HG02642 (cell line): ENCODE measurements around the gene DDX54.

ENCODE experiments used
- ATAC-seq: cut with Tn5 transposase; IDR thresholded peaks from one replicate; pipeline ENCODE4 v1.9.1; 2021; ENCODE audit warnings: mild to moderate bottlenecking; ENCODE audit not compliant: unreplicated experiment, poor library complexity

Gene DDX54

DNA sequence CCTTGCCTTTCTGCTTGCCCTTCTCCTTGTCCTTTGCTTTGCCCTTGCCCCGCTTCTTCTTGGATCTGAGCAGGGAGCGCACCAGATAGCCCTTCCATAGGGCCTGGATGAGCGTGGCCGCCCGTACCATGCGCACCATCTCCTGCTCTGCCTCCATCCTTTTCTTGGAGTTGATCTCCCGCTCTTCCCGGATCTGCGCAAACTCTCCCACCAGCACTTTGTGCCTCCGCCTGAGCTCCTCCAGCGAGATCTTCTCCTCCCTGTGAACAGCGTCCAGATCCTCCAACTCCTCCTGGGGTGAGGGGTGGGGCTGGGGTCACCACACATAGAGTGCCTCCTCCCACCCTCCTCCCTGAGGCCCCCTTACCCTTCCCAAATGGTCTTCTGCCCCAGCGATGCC is 10.3 kb upstream of the DDX54 start:
- no peak for ATAC-seq

DNA sequence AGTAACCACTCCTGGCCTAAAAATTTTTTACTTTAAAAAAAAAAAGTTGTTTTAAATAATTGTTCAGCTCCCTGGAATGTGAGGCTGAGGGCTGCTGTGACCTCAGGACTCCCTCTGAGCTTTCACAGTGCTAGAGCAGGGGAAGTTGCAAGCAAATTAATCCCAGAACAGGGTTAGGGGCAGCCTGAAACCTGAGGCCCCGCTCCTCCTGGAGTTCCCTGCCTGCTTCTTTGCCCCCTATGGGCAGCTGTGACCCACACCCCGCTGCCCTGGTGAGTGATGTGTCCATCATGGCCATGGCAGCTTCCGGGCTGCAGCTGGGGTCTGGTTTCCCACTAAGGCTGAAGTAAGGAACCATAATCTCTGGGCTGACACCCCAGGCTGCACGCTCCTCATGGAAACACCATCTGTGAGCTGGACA is 9.7 kb upstream of the DDX54 start:
- ATAC-seq: no peak

- no peak for ATAC-seq
These were observed 5.9 kb upstream of the DDX54 start for GRCh38 chr12:113191227-113191626.

DNA sequence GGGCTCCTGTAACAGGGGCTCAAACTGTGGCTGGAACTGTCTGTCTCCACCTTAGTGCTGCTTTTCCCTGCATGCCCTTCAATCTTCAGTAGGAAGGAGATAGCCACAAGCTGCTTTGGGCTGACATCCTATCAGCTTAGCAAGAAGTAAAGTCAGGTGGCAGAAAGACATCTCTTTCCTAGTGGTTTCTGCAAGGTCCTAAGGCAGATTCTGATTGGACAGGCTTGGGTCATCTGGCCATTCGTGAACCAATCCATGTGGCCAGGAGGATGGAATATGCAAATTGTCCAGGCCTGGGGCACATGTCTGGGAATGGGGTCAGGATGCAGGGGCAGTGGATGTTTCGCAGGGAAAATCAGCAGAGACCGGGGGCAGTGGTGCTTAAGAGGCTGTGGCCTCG is 5.5 kb upstream of the DDX54 start:
- no peak for ATAC-seq

DNA sequence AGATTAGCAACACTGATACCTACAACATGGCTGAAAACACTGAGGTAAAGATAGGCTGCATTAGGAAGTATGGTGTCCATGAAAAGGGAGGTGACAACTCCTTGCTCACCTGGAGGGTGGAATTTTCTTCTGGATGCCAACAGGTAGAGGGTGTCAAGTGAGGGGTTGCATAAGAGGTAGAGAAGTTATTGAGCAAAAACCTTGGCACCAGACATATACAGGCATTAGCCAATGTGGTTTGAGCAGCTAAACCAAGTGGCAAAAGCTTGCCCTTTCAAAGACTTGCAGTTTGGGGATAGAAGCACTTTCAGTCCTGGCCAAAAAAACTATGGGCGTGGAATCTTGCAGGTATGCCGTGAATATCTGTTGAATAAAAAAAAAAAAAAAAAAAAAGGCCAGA is 4.1 kb upstream of the DDX54 start:
- ATAC-seq: no peak

- no peak for ATAC-seq
These were observed 1.5 kb upstream of the DDX54 start for GRCh38 chr12:113186666-113187325.

DNA sequence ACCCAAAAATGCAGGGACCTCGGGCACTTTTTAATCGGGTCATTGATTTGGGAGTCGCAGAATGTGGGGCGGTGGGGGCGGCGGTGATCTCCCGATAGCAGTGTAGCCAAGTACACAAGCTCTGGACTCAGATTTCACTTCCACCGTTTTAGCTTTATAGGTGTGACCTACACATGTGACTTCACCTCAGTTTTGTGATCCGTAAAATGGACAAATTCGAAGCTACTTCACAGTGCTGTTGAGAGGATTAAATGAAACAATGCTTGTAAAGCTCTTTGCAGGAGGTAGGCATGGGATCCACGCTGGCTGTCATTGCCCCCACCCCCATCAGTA is 721 bp upstream of the DDX54 start:
- ATAC-seq: no peak

DNA sequence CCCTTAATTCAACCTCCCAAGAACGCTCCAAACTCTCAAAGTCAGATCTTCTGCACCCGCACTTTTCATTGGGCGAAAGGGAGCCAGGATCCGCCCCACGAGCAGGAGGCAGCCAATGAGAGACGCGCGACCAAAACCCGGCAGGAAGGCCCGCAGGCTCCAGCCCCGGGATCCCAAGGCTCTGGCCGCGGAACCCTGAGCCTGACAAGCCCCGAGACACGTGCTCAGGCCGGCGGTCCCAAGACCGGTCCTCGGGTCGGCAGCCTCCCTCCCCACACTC is 438 bp downstream of the DDX54 start:
- peak; percentile 87 for ATAC-seq

- ATAC-seq: peak; percentile 52
These were observed 979 bp downstream of the DDX54 start for GRCh38 chr12:113184098-113184899.

DNA sequence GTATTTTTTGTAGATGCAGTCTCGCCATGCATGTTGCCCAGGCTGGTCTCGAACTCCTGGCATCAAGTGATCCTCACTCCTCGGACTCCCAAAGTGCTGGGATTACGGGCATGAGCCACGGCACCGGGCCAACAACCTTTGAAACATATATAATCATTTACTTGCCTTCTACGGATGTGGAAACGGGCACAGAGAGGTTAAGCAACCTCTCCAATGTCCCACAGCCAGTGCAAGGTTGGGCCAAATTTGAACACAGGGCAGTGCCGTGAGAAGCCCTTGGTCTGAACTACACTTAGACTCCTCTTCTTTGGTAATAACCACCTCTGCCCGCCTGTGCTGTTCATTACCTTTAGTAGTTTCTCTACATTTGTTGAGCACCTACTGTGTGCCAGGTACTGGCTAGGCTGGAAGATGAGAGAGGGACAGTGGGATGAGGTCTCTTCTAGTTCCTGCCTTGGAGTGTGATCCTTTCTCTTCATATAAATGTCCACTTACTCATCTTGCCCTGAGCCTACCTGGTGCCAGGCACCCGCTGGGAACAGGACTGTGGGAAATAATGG is 2.2 kb downstream of the DDX54 start:
- no peak for ATAC-seq

- no peak for ATAC-seq
These were observed 3.3 kb downstream of the DDX54 start for GRCh38 chr12:113181975-113182374.

DNA sequence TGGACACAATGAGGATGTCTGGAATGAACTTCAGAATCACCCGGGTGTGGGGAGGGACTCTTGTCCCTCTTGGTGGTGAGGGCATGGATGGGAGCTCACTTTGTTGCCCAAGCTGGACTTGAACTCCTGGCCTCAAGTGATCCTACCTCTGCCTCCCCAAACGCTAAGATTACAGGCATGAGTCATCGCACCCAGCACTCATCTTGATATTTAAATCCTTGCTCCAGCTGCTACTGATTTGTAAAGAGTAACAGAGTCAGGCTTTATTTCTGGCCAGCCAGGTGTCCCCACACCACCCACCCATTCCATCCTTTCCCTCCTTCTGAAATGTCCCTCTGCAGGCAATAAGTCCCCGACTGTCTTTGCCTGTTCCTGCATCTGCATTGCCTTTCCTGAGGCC is 4.9 kb downstream of the DDX54 start:
- ATAC-seq: no peak

GRCh38 chr12:113179023-113179422 is 6.3 kb downstream of the DDX54 start:
- ATAC-seq: no peak

DNA sequence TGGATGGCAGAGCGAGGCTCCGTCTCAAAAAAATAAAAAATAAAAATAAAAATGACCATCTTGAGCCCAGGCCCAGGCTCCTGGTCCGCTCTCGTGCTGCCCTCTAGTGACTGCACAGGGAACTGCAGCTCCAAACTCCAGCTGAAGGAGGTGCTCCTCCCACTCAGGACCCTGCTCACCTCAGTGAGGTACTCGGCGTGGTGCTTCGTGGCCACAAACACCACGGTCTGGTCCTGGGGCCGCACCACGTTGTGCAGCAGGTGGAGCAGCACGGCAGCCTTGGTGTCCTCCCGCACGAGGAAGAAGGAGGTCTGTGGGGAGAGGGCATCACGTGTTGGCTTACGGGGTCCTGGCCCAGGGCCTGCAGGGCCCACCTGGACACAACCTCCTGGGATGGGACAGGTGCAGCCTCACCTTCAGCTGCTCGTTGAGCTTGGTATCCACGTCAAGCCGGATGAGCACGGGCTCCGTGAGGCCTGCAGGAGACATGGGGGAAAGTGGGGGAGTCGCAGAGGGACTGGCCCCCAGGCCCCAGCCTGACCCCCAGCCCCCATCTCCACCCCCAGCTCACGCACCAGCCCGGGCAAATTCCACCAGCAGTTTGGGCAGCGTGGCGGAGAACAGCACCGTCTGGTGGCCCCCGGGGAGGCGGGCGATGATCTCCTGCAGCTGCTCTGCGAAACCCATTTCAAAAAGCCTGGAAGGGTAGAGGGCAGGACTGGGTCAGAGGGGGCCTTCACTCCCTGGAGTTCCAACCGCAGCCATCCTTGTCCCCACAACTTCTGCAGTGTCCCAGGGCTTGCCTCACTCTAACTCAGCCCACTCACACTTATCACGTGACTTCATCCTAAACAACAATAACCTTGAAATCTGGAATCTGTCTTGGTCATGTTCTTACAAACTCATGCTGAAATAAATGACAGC is 10.6 kb downstream of the DDX54 start:
- peak; percentile 56 for ATAC-seq

- peak; percentile 78 for ATAC-seq
These were observed 12.1 kb downstream of the DDX54 start for GRCh38 chr12:113173081-113173698.

DNA sequence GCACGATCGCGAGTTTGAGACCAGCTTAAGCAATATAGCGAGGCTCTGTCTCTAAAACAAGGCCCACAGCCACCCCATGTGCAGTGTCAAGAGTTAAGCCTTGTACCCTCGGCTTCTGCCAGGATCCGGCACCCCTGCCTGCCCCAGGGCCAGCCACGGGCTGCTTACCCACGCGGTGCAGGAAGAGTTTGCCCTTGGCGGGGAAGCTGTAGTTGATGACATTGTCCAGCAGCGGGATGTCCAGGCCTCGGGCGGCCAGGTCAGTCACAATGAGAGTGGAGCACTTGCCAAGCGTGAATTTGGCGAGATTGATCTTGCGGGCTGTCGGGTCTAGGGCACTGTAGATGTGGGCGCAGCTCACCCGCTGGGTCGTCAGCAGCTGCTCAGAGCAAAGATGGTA is 13.1 kb downstream of the DDX54 start:
- no peak for ATAC-seq

- no peak for ATAC-seq
These were observed 13.7 kb downstream of the DDX54 start for GRCh38 chr12:113171543-113171942.

GRCh38 chr12:113170926-113171325 is 14.4 kb downstream of the DDX54 start:
- no peak for ATAC-seq

GRCh38 chr12:113170457-113170856 is 14.8 kb downstream of the DDX54 start:
- no peak for ATAC-seq

DNA sequence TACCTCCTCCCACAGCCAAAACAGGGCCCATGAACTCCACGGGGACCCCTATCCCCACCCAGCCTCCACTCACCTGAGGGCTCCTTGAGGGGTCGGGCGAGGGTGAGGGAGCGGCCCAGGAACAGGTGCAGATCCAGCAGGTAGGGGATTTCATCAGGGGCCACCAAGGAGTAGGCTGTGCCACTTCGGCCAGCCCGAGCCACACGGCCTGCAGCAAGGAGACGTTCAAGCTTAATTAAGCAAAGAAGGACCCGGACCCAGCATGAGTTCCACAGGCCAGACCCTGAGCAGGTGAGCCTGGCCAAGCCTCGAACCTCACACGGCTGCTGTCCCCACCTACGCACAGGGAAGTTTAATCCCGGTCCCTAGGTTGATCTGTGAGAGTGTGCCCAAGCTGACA is 15.6 kb downstream of the DDX54 start:
- ATAC-seq: no peak

DNA sequence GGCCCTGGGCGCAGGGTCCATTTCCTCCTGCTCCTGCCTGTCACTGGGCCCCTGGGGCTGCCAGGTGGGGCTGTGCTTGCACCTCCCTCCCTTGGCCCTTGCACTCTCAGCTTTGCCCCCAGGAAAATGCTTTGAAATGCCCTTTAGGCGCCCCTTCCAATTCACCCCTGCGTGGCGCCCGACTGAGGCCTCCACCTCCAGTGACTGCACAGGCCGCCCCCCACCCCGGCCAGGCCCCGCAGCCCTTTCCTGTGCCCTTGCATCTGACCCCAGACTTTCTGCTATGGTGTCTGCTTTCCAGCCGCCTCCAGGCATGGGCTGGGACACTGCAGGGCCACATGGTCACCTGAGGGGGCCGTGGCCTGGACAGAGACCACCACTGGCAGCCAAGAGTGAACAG is 17.4 kb downstream of the DDX54 start:
- no peak for ATAC-seq
